ENCODE data around the gene MRPL21.

DNA sequence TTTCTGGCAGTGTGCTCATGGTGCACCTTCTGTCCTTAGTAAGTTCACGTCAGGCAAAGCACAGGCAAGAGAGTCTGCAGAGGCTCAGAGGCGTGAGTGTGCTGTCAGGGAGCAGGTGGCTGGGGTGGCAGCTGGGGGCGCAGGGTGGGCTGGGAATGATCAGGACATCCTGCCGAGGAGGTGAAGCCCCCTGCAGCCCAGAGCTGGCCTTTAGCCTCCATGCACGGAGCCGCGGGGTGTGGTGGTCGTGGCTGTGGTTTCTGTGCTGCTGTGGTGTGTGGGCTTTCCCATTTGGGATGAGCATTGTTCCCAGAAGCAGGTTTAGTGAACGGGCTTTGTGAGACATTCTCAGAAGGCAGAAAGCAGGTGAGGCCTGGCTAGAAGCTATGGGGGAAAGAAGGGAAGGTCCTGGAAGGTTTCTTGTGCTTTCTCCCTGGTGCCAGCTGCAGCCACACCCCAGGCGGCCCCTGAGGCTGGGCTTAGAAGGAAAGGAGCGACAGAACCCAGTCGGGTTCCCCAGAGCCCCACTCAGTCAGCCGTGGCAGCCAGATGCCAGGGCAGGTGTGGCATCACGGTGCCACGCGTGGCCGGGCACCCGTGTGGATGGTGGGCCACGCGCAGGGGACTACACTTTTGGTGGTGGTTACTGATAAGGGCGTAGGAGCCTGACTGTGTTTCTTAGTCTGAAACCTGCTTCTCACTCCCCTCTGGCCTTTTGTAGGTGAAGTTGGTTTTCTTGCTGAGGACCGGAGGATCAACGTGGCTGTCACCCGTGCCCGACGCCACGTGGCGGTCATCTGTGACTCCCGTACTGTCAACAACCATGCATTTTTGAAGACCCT is 32.1 kb upstream of the MRPL21 start:
- TF ChIP-seq, protein P1, sequence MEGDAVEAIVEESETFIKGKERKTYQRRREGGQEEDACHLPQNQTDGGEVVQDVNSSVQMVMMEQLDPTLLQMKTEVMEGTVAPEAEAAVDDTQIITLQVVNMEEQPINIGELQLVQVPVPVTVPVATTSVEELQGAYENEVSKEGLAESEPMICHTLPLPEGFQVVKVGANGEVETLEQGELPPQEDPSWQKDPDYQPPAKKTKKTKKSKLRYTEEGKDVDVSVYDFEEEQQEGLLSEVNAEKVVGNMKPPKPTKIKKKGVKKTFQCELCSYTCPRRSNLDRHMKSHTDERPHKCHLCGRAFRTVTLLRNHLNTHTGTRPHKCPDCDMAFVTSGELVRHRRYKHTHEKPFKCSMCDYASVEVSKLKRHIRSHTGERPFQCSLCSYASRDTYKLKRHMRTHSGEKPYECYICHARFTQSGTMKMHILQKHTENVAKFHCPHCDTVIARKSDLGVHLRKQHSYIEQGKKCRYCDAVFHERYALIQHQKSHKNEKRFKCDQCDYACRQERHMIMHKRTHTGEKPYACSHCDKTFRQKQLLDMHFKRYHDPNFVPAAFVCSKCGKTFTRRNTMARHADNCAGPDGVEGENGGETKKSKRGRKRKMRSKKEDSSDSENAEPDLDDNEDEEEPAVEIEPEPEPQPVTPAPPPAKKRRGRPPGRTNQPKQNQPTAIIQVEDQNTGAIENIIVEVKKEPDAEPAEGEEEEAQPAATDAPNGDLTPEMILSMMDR (IDR thresholded peaks at IDR 0.05), result no peak
- no peak for TF ChIP-seq POLR2A (IDR thresholded peaks at IDR 0.05)
